Coronary artery (tissue), 2 donors: Measurements from ENCODE around the gene BAIAP2L2.

Experiments
- DNase-seq: peaks from one replicate; pipeline ENCODE4 v3.0.0-alpha.2; 2017; ENCODE audit warnings: low spot score
- H3K27ac ChIP-seq, 2 donors: fragments of 200-600 bp; sonication (generic); one replicate each; pipeline ENCODE4 v1.5.1; 2016 to 2019
- H3K4me3 ChIP-seq: fragments of 200-600 bp; sonication (generic); 2 replicates; pipeline ENCODE4 v1.5.1; 2016; ENCODE audit warnings: mild to moderate bottlenecking, moderate library complexity
- CTCF ChIP-seq: fragments of 200-600 bp; sonication (generic); IDR thresholded peaks from one replicate; pipeline ENCODE4 v1.5.1; 2019; ENCODE audit warnings: antibody characterized with exemption

The BAIAP2L2 gene

GRCh38 chr22:38083931-38084631, 26.4 kb downstream of the BAIAP2L2 start, which contains the start of gene SLC16A8:
SLC16A8 (minus strand) TSS chr22:38084184; CDS start chr22:38082873, 1,311 bp downstream.
- H3K27ac ChIP-seq: no peak within 1 kb of the TSS
- no peak for DNase-seq
- TF ChIP-seq CTCF: no peak
- H3K4me3 ChIP-seq: no peak within 1 kb of the TSS

- TF ChIP-seq CTCF: no peak
- H3K27ac ChIP-seq: no peak overlapping the region
- peak overlapping the region; percentile 72 for H3K4me3 ChIP-seq
Measured at GRCh38 chr22:38082986-38083710, 27.3 kb downstream of the BAIAP2L2 start.

GRCh38 chr22:38081941-38082828, 28.3 kb downstream of the BAIAP2L2 start:
- TF ChIP-seq CTCF: no peak
- H3K4me3 ChIP-seq: peak overlapping the region; percentile 72
- peak overlapping the region in 1 of 2 donors; percentile 34 for H3K27ac ChIP-seq
- DNase-seq: no peak

More at GRCh38 chr22:38082986-38083710, 27.3 kb downstream of the BAIAP2L2 start:
- no peak for DNase-seq

GRCh38 chr22:38081636-38081940, 28.9 kb downstream of the BAIAP2L2 start:
- Histone ChIP-seq H3K27ac (peak overlapping the region; percentile 34 to 52), H3K4me3 (peak overlapping the region; percentile 72)
- no peak for TF ChIP-seq CTCF
- no peak for DNase-seq

GRCh38 chr22:38080850-38081635, 29.4 kb downstream of the BAIAP2L2 start:
- DNase-seq: no peak
- Histone ChIP-seq H3K4me3 (peak overlapping the region; percentile 72), H3K27ac (peak overlapping the region; percentile 34 to 52)
- no peak for TF ChIP-seq CTCF

- no peak for DNase-seq
- Histone ChIP-seq H3K27ac (peak overlapping the region in 1 of 2 donors; percentile 52), H3K4me3 (peak overlapping the region; percentile 72)
- no peak for TF ChIP-seq CTCF
Measured at GRCh38 chr22:38080474-38080849, 30.0 kb downstream of the BAIAP2L2 start.
